Hepatocyte (in vitro differentiated cells): ENCODE measurements around the gene DYNC2H1.

Experiments
- CTCF ChIP-seq: fragments of 200-600 bp; sonication (generic); IDR thresholded peaks from 2 replicates; pipeline ENCODE4 v1.5.1; 2016; ENCODE audit warnings: antibody characterized with exemption, mild to moderate bottlenecking; ENCODE audit not compliant: poor library complexity
- EZH2 ChIP-seq: fragments of 200-600 bp; sonication (generic); IDR thresholded peaks from 2 replicates; pipeline ENCODE4 v1.6.1; 2016; ENCODE audit warnings: antibody characterized with exemption, mild to moderate bottlenecking, borderline replicate concordance

GRCh38 chr11:103215812-103216211 lies 106.6 kb downstream of the DYNC2H1 start:
- TF ChIP-seq CTCF (no peak), EZH2 (no peak)
